Esophagus squamous epithelium (tissue), 5 donors: ENCODE data around the gene LMLN. TPM values are rescaled to one million over a fixed set of nuclear protein-coding genes. Genes with fewer than 3 reads are reported as not detected.

Experiments used
- DNase-seq: peaks from one replicate; lab custom pipeline; 2025; lab: John Stamatoyannopoulos, UW
- H3K27ac ChIP-seq, 4 donors: fragments of 200-600 bp; sonication (generic); one replicate each; pipeline ENCODE4 v1.5.1; 2016 to 2019; ENCODE audit warnings: mild to moderate bottlenecking in 1 of 4
- H3K27me3 ChIP-seq, 4 donors: fragments of 200-600 bp; sonication (generic); 1 replicate in 3 of 4; 2 replicates in 1 of 4; pipeline versions ENCODE4 v1.5.1 to v1.6.0; 2017 to 2021; ENCODE audit warnings: antibody characterized with exemption in 1 of 4
- H3K36me3 ChIP-seq, 3 donors: fragments of 200-600 bp; sonication (generic); one replicate each; pipeline ENCODE4 v1.5.1; 2016 to 2019
- H3K4me1 ChIP-seq, 3 donors: fragments of 200-600 bp; sonication (generic); one replicate each; pipeline ENCODE4 v1.5.1; 2017 to 2019
- H3K4me3 ChIP-seq, 4 donors: fragments of 200-600 bp; sonication (generic); 1 replicate in 3 of 4; 2 replicates in 1 of 4; pipeline ENCODE4 v1.5.1; 2016 to 2019; ENCODE audit warnings: mild to moderate bottlenecking in 2 of 4, moderate library complexity in 1 of 4
- H3K9me3 ChIP-seq, 3 donors: fragments of 200-600 bp; sonication (generic); one replicate each; pipeline ENCODE4 v1.5.1; 2016 to 2019
- POLR2A ChIP-seq, 4 donors: fragments of 450-650 bp; IDR thresholded peaks; one replicate each; pipeline ENCODE4 v1.6.1; 2017; ENCODE audit warnings: antibody characterized with exemption in 4 of 4, mild to moderate bottlenecking in 4 of 4, moderate library complexity in 3 of 4
- WGBS, 2 donors: methylation state at CpG; one replicate each; pipeline ENCODE4 v1.1.5; 2018; 5-methylcytosine and 5-hydroxymethylcytosine counted together
- intact Hi-C: fragments of 100-400 bp; cut with DNase I; formaldehyde crosslinking; loops from one replicate; pipeline ENCODE4 v1.15.0; 2022
- total RNA-seq, 4 donors: library from RNA; depleted of rRNA; stranded (reverse); fragments of >200 nt; gene quantifications; one replicate each; pipeline ENCODE4 v1.1.0, GENCODE V29; 2016
- TF ChIP-seq, protein P1 (sequence below), 6 experiments: fragments of 450-650 bp in 4 of 6; fragments of 200-600 bp in 2 of 6; sonication (generic) in 2 of 6; IDR thresholded peaks; one replicate each; pipeline ENCODE4 v1.5.1; 2016 to 2019; ENCODE audit warnings: antibody characterized with exemption in 6 of 6, mild to moderate bottlenecking in 4 of 6, moderate library complexity in 4 of 6
- donor health status: DM: yes; HTN: yes; CAD: no.

LMLN gene
- total RNA-seq, 4 donors from 2014 or later: 3.5 to 5.2 (median 4.4) TPM

DNA sequence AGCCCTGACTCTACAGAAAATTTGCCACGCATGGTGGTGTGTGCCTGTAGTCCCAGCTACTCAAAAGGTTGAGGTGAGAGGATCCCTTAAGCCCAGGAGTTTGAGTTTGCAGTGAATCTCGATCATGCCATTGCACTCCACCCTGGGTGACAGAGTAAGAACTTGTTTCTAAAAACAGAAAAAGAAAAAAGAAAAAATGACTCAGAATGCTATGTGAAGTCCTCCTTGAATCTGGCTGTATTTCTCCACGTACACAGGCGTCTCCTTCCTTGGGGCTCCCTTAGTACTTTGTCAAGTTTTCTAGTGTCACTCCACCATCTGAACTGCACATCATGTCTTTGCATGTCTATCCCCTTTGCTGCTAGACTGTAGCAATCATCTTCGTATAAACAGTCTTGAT lies 104.4 kb downstream of the LMLN start:
- Histone ChIP-seq H3K4me1 (no peaks in the 10 kb centered on the region), H3K27me3 (peaks cover 0 to 49% (median 0%) of the 10 kb centered on the region in 4 donors), H3K4me3 (no peak overlapping the region), H3K27ac (no peak overlapping the region), H3K36me3 (no peaks in the 10 kb centered on the region), H3K9me3 (no peaks in the 10 kb centered on the region)
- TF ChIP-seq POLR2A (IDR thresholded peaks at IDR 0.05): no peak
- TF ChIP-seq, protein P1, sequence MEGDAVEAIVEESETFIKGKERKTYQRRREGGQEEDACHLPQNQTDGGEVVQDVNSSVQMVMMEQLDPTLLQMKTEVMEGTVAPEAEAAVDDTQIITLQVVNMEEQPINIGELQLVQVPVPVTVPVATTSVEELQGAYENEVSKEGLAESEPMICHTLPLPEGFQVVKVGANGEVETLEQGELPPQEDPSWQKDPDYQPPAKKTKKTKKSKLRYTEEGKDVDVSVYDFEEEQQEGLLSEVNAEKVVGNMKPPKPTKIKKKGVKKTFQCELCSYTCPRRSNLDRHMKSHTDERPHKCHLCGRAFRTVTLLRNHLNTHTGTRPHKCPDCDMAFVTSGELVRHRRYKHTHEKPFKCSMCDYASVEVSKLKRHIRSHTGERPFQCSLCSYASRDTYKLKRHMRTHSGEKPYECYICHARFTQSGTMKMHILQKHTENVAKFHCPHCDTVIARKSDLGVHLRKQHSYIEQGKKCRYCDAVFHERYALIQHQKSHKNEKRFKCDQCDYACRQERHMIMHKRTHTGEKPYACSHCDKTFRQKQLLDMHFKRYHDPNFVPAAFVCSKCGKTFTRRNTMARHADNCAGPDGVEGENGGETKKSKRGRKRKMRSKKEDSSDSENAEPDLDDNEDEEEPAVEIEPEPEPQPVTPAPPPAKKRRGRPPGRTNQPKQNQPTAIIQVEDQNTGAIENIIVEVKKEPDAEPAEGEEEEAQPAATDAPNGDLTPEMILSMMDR (IDR thresholded peaks at IDR 0.05): no peak
- 70 to 75% methylated on average over 5 of the region's 5 CpGs for WGBS, 2 donors
- intact Hi-C loops: no loop called here
- no peak for DNase-seq

DNA sequence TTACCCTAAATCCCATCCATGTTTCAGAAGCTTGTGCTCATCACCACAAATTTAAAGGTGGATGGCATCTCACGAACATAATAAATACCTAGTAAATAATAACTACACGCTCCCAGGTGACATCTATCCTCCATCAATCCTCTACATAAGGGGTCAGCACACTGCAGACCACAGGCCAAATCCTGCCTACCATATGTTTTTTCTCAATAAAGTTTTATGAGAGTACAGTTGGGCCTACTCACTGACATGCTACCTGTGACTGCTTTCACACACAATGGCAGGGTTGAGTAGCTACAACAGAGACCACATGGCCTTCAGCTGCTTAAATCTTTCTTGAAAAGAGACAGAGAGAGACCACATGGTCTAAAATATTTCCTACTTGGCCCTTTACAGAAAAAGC lies 105.9 kb downstream of the LMLN start:
- H3K4me3 ChIP-seq: no peak overlapping the region
- intact Hi-C loops: no loop called here
- no peak for DNase-seq
- H3K4me1 ChIP-seq: no peaks in the 10 kb centered on the region
- H3K27ac ChIP-seq: no peak overlapping the region
- peaks cover 0 to 43% (median 0%) of the 10 kb centered on the region in 4 donors for H3K27me3 ChIP-seq
- no peaks in the 10 kb centered on the region for H3K9me3 ChIP-seq
- H3K36me3 ChIP-seq: no peaks in the 10 kb centered on the region
- TF ChIP-seq, protein P1 (IDR thresholded peaks at IDR 0.05): no peak
- TF ChIP-seq POLR2A (IDR thresholded peaks at IDR 0.05): no peak
- 56 to 89% methylated on average over 2 of the region's 2 CpGs for WGBS, 2 donors

DNA sequence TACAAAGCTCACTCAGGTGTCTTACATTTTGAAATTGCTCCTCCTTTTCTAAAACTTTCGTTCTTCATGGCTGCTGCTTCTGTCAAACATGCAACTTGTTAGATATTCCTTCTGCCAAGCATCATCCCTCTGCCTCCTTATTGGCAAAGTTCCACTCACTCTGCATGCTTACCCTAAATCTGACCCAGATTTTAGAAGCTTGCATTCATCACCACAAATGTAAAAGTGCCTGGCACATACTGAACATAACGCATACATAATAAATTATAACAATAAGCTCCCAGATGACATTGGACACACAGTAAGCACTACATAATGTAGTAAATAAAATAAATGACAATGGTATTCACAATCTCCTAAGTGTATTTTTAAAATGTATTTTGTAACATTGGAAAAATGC lies 107.4 kb downstream of the LMLN start:
- H3K36me3 ChIP-seq: no peaks in the 10 kb centered on the region
- no peaks in the 10 kb centered on the region for H3K4me1 ChIP-seq
- TF ChIP-seq, protein P1 (IDR thresholded peaks at IDR 0.05): no peak
- no peak for TF ChIP-seq POLR2A (IDR thresholded peaks at IDR 0.05)
- WGBS, 2 donors: 68 to 73% methylated on average over 2 of the region's 2 CpGs
- no peak overlapping the region for H3K4me3 ChIP-seq
- intact Hi-C loops: no loop called here
- H3K27me3 ChIP-seq: peaks cover 0 to 45% (median 0%) of the 10 kb centered on the region in 4 donors
- DNase-seq: no peak
- no peak overlapping the region for H3K27ac ChIP-seq
- no peaks in the 10 kb centered on the region for H3K9me3 ChIP-seq

DNA sequence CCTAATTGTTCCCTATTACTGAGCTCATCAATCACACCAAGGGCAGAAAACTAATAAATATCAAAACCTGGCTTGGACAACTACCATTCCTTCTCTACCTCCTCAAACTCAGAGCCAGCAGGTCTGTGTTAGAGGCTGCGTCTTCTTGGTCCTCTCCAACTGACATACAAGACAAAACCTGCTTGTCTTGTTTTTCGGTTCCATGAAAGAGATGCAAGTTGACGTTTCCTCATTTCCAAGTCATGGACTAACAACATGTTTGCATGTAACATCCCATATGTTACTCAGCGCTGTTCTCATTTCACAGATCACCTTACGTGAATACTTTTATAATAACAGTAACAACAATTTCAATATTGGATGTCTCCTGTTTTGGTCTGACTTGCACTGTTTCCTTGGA lies 110.9 kb downstream of the LMLN start:
- Histone ChIP-seq H3K36me3 (no peaks in the 10 kb centered on the region), H3K27ac (no peak overlapping the region), H3K27me3 (peaks cover 0 to 69% (median 0%) of the 10 kb centered on the region in 4 donors), H3K9me3 (no peaks in the 10 kb centered on the region), H3K4me1 (no peaks in the 10 kb centered on the region), H3K4me3 (no peak overlapping the region)
- TF ChIP-seq, protein P1 (IDR thresholded peaks at IDR 0.05): no peak
- TF ChIP-seq POLR2A (IDR thresholded peaks at IDR 0.05): no peak
- 45 to 69% methylated on average over 5 of the region's 5 CpGs for WGBS, 2 donors
- DNase-seq: no peak
- intact Hi-C loops: no loop called here

DNA sequence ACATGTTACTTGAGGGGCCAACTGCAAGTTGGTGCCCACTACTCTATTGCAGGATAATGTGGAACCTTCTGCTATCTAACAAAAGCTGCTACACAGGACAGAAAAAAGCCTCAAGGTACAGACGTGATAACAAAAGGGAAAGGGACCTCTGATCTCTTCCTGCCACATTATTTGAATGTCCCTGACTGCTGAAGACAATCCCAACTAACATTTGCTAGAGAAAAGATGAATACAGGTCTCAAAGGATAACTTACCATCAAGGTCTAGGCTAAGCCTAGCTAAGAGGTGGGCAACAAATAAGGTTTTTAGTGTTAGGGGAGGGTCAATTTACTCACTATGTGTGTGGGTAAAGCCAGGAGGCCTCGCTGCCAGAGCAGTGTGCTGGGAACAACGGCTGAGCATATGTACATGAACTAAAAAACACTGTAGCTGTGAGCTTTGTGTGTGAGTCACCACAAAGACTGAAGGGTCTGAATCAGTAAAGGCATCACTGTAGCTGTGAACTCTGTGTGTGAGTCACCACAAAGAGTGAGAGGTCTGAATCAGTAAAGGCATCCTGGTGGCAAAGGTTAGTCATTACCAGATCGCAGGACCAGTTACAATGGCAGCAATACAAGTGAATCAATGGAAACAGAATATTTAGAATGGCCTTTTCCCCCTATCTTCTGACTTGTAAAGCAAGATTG lies 111.7 kb downstream of the LMLN start:
- H3K27me3 ChIP-seq: peaks cover 0 to 78% (median 0%) of the 10 kb centered on the region in 4 donors

More for the DNA sequence above, 111.7 kb downstream of the LMLN start:
- no peak for DNase-seq
- no peaks in the 10 kb centered on the region for H3K9me3 ChIP-seq
- WGBS, 2 donors: 15 to 18% methylated on average over 4 of the region's 4 CpGs
- no peaks in the 10 kb centered on the region for H3K36me3 ChIP-seq
- TF ChIP-seq, protein P1 (IDR thresholded peaks at IDR 0.05): peak in 1 of 6 experiments; percentile 58
- TF ChIP-seq POLR2A (IDR thresholded peaks at IDR 0.05): no peak
- intact Hi-C loops: no loop called here
- H3K4me1 ChIP-seq: no peaks in the 10 kb centered on the region
- no peak overlapping the region for H3K27ac ChIP-seq
- H3K4me3 ChIP-seq: no peak overlapping the region
